Suprapubic skin (tissue), 3 donors: ENCODE data around the gene TYROBP.

Source experiments
- POLR2AphosphoS5 ChIP-seq, 3 donors: sonication (generic); formaldehyde crosslinking; IDR thresholded peaks; one replicate each; pipeline ENCODE4 v1.6.1; 2017; ENCODE audit warnings: antibody characterized with exemption in 3 of 3
- TF ChIP-seq, protein P1 (sequence below), 2 donors: fragments of 200-600 bp in 1 of 2; fragments of 450-650 bp in 1 of 2; sonication (generic) in 1 of 2; IDR thresholded peaks; one replicate each; pipeline ENCODE4 v1.5.1; 2016 to 2019; ENCODE audit warnings: antibody characterized with exemption in 2 of 2, mild to moderate bottlenecking in 1 of 2, moderate library complexity in 1 of 2

DNA sequence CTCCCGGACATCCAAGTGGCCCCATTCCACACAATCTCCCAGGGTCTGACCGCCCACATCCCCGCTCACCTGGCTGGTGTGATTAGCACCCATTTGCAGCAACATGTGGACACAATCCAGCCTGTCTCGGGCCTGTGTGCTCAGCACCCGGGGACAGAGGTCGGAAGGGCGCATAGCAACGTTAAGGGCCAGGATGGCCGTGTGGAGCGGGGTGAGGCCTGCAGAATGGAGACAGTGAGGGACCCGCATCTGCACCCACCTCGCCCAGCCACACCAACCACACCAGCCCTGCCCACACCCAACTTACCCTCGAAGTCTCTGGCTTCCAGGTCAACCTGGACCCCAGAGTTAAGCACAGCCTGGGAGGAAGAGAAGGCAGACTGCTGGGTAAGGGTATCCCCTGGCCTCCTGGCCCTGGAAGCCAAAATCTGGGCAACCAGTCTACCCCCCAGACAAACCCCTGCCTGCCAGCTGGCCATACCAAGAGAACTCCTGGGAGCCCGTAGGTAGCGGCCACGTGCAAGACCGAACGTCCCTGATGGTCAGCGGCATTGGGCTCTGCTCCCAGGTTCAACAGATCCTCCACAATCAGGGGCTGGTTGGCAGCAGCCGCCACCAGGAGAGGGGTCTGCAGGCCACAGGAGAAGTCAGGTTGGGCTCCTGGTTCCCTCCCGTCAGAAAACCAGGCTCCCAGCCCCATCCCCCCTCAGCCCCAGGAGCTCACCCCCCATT, 12.0 kb downstream of the TYROBP start:
- TF ChIP-seq, protein P1, sequence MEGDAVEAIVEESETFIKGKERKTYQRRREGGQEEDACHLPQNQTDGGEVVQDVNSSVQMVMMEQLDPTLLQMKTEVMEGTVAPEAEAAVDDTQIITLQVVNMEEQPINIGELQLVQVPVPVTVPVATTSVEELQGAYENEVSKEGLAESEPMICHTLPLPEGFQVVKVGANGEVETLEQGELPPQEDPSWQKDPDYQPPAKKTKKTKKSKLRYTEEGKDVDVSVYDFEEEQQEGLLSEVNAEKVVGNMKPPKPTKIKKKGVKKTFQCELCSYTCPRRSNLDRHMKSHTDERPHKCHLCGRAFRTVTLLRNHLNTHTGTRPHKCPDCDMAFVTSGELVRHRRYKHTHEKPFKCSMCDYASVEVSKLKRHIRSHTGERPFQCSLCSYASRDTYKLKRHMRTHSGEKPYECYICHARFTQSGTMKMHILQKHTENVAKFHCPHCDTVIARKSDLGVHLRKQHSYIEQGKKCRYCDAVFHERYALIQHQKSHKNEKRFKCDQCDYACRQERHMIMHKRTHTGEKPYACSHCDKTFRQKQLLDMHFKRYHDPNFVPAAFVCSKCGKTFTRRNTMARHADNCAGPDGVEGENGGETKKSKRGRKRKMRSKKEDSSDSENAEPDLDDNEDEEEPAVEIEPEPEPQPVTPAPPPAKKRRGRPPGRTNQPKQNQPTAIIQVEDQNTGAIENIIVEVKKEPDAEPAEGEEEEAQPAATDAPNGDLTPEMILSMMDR (IDR thresholded peaks at IDR 0.05) = no peak
- TF ChIP-seq POLR2AphosphoS5 (IDR thresholded peaks at IDR 0.05) = no peak
